Measurements from ENCODE around the gene INKA1.
A peak's percentile ranks its signal among the peaks of the same experiment; 100 is the strongest.

The INKA1 gene

DNA sequence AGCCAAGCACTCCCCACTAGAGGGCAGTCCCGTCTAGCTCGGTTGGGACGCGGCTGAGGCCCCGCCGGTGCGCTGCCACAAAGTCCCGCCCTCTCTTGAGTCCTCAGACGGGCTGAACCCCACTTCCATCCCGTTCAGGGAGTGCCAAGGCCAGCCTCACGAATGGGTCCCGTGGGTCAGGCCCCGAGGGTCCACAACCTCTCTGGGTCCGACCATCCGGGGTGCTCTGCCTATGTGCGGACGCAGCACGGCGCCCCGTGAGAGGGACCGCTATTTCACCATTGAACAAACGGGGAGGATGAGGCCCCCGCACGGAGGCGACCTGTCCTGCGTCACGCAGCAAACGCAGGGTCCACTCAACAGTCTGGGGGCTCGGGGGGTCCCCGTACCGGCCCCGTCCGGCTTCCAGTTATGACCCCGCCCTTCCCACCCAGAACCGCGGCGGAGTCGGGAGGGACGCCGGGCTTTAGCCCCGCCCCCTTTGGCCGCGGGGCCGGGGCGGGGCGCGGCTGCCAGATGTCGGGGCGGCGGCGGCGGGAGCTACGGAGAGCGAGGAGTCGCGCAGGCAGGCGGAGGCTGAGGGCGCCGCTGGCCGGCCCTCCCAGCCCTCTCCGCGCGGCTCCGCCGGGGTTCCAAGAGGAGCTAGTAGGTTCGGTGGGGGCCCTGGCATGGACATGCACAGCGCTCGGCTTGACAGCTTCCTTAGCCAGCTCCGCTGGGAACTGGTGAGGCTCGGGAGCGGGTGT, at the start of gene INKA1:
TSS of gene INKA1 (plus strand) at position 543 of the 746 bp plus-strand sequence. CDS start at position 675, 132 bp downstream.
- Histone ChIP-seq H3K4me1 (ENCODE audit: control insufficient read depth, insufficient read depth, low read length) (peaks cover 14% of the 10 kb centered on the region), H3K4me3 (ENCODE audit: low read depth, low read length) (peak within 1 kb of the TSS; percentile 95), H3K27me3 (ENCODE audit: control insufficient read depth, insufficient read depth, low read length) (peaks cover 31% of the 10 kb centered on the region), H3K36me3 (ENCODE audit: control insufficient read depth, insufficient read depth, low read length) (no peaks in the 10 kb centered on the region), H3K27ac (ENCODE audit: low read depth, low read length) (no peak within 1 kb of the TSS), H3K9me3 (ENCODE audit: control insufficient read depth, insufficient read depth, low read length) (no peaks in the 10 kb centered on the region), H3K9ac (ENCODE audit: low read depth, low read length) (no peak within 1 kb of the TSS)

DNA sequence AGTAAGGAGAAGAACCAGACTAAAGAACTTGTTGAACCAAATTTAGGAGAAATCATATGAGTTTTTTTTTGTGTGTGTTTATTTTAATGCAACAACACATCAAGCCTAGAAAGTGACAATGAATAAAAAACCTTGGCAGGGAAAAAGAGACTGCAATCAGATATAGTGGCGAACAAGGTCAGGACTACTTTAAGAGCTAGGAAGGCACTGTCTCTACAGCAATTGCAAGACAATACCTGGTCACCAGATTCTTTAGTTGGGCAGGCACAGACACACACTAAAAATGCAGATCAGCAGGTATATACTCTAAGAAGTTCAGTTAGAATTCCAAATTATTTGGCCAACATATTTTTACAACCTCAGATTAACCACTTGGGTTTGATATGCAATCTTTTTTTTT, 48.5 kb upstream of the INKA1 start:
- H3K36me3 ChIP-seq (ENCODE audit: control insufficient read depth, insufficient read depth, low read length), result no peaks in the 10 kb centered on the region
- H3K27ac ChIP-seq (ENCODE audit: low read depth, low read length), result no peak overlapping the region

GRCh38 chr3:49756036-49756435, 47.0 kb upstream of the INKA1 start:
- H3K27me3 ChIP-seq (ENCODE audit: control insufficient read depth, insufficient read depth, low read length), result no peaks in the 10 kb centered on the region
- H3K4me1 ChIP-seq (ENCODE audit: control insufficient read depth, insufficient read depth, low read length), result no peaks in the 10 kb centered on the region
- no peaks in the 10 kb centered on the region for H3K36me3 ChIP-seq (ENCODE audit: control insufficient read depth, insufficient read depth, low read length)
- H3K27ac ChIP-seq (ENCODE audit: low read depth, low read length), result no peak overlapping the region
- no peak overlapping the region for H3K4me3 ChIP-seq (ENCODE audit: low read depth, low read length)
- H3K9me3 ChIP-seq (ENCODE audit: control insufficient read depth, insufficient read depth, low read length), result no peaks in the 10 kb centered on the region
- H3K9ac ChIP-seq (ENCODE audit: low read depth, low read length), result no peak overlapping the region

More for the DNA sequence above, 48.5 kb upstream of the INKA1 start:
- Histone ChIP-seq H3K9me3 (ENCODE audit: control insufficient read depth, insufficient read depth, low read length) (no peaks in the 10 kb centered on the region), H3K4me3 (ENCODE audit: low read depth, low read length) (no peak overlapping the region), H3K4me1 (ENCODE audit: control insufficient read depth, insufficient read depth, low read length) (no peaks in the 10 kb centered on the region), H3K27me3 (ENCODE audit: control insufficient read depth, insufficient read depth, low read length) (no peaks in the 10 kb centered on the region), H3K9ac (ENCODE audit: low read depth, low read length) (no peak overlapping the region)

DNA sequence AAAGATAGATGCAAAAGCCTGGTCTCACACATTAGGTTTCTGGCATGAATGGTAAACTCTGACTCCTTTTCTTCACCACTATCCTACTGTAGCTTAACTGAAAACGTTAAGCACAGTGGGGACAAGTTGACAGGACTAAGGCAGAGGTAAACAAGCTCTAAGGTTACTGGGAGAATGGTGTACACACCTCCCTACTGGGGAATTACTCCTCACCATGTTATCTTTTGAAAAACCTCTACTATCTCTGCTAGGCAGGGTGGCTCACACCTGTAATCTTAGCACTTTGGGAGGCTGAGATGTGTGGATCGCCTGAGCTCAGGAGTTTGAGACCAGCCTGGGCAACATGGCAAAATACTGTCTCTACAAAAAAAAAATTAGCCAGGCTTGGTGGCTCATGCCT, 45.9 kb upstream of the INKA1 start:
- Histone ChIP-seq H3K36me3 (ENCODE audit: control insufficient read depth, insufficient read depth, low read length) (no peaks in the 10 kb centered on the region), H3K4me1 (ENCODE audit: control insufficient read depth, insufficient read depth, low read length) (no peaks in the 10 kb centered on the region), H3K27me3 (ENCODE audit: control insufficient read depth, insufficient read depth, low read length) (no peaks in the 10 kb centered on the region), H3K9ac (ENCODE audit: low read depth, low read length) (no peak overlapping the region), H3K27ac (ENCODE audit: low read depth, low read length) (no peak overlapping the region), H3K9me3 (ENCODE audit: control insufficient read depth, insufficient read depth, low read length) (no peaks in the 10 kb centered on the region), H3K4me3 (ENCODE audit: low read depth, low read length) (no peak overlapping the region)

DNA sequence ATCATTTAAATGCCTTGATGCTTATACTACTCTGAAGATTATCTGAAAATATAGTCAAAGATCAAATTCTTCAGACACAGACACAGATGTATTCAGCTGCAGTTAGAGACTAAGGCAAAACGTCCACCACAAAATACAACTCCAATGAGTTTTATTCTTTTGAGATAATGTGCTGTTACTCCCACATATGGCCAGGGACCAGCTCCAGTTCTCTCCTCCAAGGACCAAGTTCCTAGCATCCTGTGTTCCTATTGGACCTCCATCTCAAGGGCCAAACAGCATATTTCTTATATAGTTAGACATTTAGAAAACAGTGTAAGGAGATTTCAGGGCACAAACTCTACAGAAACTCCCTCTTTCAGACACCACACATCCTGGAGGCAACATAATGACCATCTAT, 43.8 kb upstream of the INKA1 start:
- no peaks in the 10 kb centered on the region for H3K36me3 ChIP-seq (ENCODE audit: control insufficient read depth, insufficient read depth, low read length)
- H3K27ac ChIP-seq (ENCODE audit: low read depth, low read length), result no peak overlapping the region
- no peak overlapping the region for H3K4me3 ChIP-seq (ENCODE audit: low read depth, low read length)
- no peaks in the 10 kb centered on the region for H3K9me3 ChIP-seq (ENCODE audit: control insufficient read depth, insufficient read depth, low read length)
- no peak overlapping the region for H3K9ac ChIP-seq (ENCODE audit: low read depth, low read length)
- H3K4me1 ChIP-seq (ENCODE audit: control insufficient read depth, insufficient read depth, low read length), result no peaks in the 10 kb centered on the region
- no peaks in the 10 kb centered on the region for H3K27me3 ChIP-seq (ENCODE audit: control insufficient read depth, insufficient read depth, low read length)

DNA sequence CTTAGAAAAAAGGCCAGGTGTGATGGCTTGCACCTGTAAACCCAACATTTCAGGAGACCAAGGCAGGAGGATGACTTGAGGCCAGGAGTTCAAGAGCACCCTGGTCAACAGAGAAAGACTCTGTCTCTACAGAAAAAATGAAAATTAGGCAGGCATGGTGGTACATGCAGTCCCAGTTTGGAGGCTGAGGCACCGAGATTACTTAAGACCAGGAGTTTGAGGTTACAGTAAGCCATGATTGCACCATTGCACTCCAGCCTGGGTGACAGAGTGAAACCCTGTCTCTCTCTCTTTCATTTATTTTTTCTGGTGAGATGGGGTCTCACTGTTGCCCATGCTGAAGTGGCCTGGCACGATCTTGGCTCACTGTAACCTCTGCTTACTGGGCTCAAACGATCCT, 41.4 kb upstream of the INKA1 start:
- Histone ChIP-seq H3K27ac (ENCODE audit: low read depth, low read length) (no peak overlapping the region), H3K4me3 (ENCODE audit: low read depth, low read length) (no peak overlapping the region)

GRCh38 chr3:49763981-49764380, 39.1 kb upstream of the INKA1 start:
- Histone ChIP-seq H3K4me1 (ENCODE audit: control insufficient read depth, insufficient read depth, low read length) (no peaks in the 10 kb centered on the region), H3K9me3 (ENCODE audit: control insufficient read depth, insufficient read depth, low read length) (no peaks in the 10 kb centered on the region), H3K27ac (ENCODE audit: low read depth, low read length) (no peak overlapping the region), H3K27me3 (ENCODE audit: control insufficient read depth, insufficient read depth, low read length) (no peaks in the 10 kb centered on the region), H3K4me3 (ENCODE audit: low read depth, low read length) (no peak overlapping the region), H3K9ac (ENCODE audit: low read depth, low read length) (no peak overlapping the region), H3K36me3 (ENCODE audit: control insufficient read depth, insufficient read depth, low read length) (no peaks in the 10 kb centered on the region)

More for the DNA sequence above, 41.4 kb upstream of the INKA1 start:
- H3K9ac ChIP-seq (ENCODE audit: low read depth, low read length), result no peak overlapping the region
- no peaks in the 10 kb centered on the region for H3K4me1 ChIP-seq (ENCODE audit: control insufficient read depth, insufficient read depth, low read length)
- no peaks in the 10 kb centered on the region for H3K27me3 ChIP-seq (ENCODE audit: control insufficient read depth, insufficient read depth, low read length)
- H3K36me3 ChIP-seq (ENCODE audit: control insufficient read depth, insufficient read depth, low read length), result no peaks in the 10 kb centered on the region
- H3K9me3 ChIP-seq (ENCODE audit: control insufficient read depth, insufficient read depth, low read length), result no peaks in the 10 kb centered on the region

DNA sequence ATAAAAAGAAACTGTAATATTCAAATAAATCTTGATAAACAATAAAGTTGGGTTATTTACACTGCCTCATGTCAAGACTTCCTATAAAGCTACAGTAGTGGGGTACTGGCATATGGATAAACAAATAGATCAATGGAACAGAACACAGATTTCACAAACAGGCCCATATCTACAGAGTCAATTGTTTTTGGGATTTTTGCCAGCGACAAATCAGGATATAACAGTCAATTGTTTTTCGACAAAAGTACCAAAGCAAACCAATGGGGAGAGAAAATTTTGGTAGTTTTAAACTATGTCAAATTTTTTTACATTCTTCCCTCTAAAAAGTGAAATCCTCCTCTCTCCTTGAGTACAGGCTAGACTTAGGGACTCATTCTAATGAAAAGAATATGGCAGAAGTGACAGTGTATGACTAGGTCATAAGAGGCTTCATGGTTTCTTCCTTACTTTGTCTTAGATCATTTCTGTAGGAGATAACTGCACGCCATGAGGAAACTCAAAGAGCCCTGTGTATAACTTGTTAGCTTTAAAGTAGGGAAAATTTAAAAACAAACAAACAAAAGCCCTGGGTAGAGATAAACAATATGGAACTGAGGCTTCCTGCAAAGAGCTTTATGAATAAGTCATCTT, 33.7 kb upstream of the INKA1 start:
- H3K4me3 ChIP-seq (ENCODE audit: low read depth, low read length), result no peak overlapping the region
- H3K9me3 ChIP-seq (ENCODE audit: control insufficient read depth, insufficient read depth, low read length), result no peaks in the 10 kb centered on the region
- H3K36me3 ChIP-seq (ENCODE audit: control insufficient read depth, insufficient read depth, low read length), result peaks cover 8% of the 10 kb centered on the region; the same call in 1 of the 2 replicates
- H3K27me3 ChIP-seq (ENCODE audit: control insufficient read depth, insufficient read depth, low read length), result no peaks in the 10 kb centered on the region
- H3K4me1 ChIP-seq (ENCODE audit: control insufficient read depth, insufficient read depth, low read length), result no peaks in the 10 kb centered on the region
- no peak overlapping the region for H3K27ac ChIP-seq (ENCODE audit: low read depth, low read length)
- no peak overlapping the region for H3K9ac ChIP-seq (ENCODE audit: low read depth, low read length)

- Histone ChIP-seq H3K27ac (ENCODE audit: low read depth, low read length) (no peak overlapping the region), H3K9me3 (ENCODE audit: control insufficient read depth, insufficient read depth, low read length) (no peaks in the 10 kb centered on the region), H3K4me3 (ENCODE audit: low read depth, low read length) (no peak overlapping the region), H3K27me3 (ENCODE audit: control insufficient read depth, insufficient read depth, low read length) (no peaks in the 10 kb centered on the region), H3K36me3 (ENCODE audit: control insufficient read depth, insufficient read depth, low read length) (peaks cover 8% of the 10 kb centered on the region; the same call in 1 of the 2 replicates), H3K9ac (ENCODE audit: low read depth, low read length) (no peak overlapping the region), H3K4me1 (ENCODE audit: control insufficient read depth, insufficient read depth, low read length) (no peaks in the 10 kb centered on the region)
These were observed 33.1 kb upstream of the INKA1 start for GRCh38 chr3:49769926-49770325.

- Histone ChIP-seq H3K27ac (ENCODE audit: low read depth, low read length) (no peak overlapping the region), H3K27me3 (ENCODE audit: control insufficient read depth, insufficient read depth, low read length) (no peaks in the 10 kb centered on the region), H3K36me3 (ENCODE audit: control insufficient read depth, insufficient read depth, low read length) (peaks cover 9% of the 10 kb centered on the region), H3K4me1 (ENCODE audit: control insufficient read depth, insufficient read depth, low read length) (no peaks in the 10 kb centered on the region), H3K9ac (ENCODE audit: low read depth, low read length) (no peak overlapping the region), H3K4me3 (ENCODE audit: low read depth, low read length) (no peak overlapping the region), H3K9me3 (ENCODE audit: control insufficient read depth, insufficient read depth, low read length) (no peaks in the 10 kb centered on the region)
These were observed 31.6 kb upstream of the INKA1 start for GRCh38 chr3:49771340-49771938.

DNA sequence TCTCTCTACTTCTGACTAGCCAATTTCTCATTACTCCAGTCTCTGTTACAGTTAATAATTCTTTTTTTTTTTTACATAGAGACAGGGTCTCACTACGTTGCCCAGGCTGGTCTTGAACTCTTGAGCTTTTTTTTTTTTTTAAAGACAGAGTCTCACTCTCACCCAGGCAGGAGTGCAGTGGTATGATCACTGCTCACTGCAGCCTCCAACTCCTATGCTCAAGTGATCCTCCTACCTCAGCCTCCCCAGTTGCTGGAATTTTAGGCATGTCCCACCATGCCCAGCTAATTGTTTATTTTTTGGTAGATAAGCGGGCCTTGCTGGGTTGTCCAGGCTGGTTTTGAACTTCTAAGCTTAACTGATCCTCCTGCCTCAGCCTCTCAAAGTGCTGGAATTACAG, 30.4 kb upstream of the INKA1 start:
- H3K27ac ChIP-seq (ENCODE audit: low read depth, low read length), result no peak overlapping the region
- H3K4me3 ChIP-seq (ENCODE audit: low read depth, low read length), result no peak overlapping the region
- no peaks in the 10 kb centered on the region for H3K4me1 ChIP-seq (ENCODE audit: control insufficient read depth, insufficient read depth, low read length)
- H3K9ac ChIP-seq (ENCODE audit: low read depth, low read length), result no peak overlapping the region
- H3K9me3 ChIP-seq (ENCODE audit: control insufficient read depth, insufficient read depth, low read length), result no peaks in the 10 kb centered on the region
- no peaks in the 10 kb centered on the region for H3K27me3 ChIP-seq (ENCODE audit: control insufficient read depth, insufficient read depth, low read length)
- H3K36me3 ChIP-seq (ENCODE audit: control insufficient read depth, insufficient read depth, low read length), result peaks cover 13% of the 10 kb centered on the region
